ENCODE results near the gene EXT2.

- TF ChIP-seq CTCF (IDR thresholded peaks at IDR 0.05; ENCODE audit: low read depth, low read length, poor library complexity, severe bottlenecking) = no peak
- no peak for TF ChIP-seq EZH2phosphoT487 (IDR thresholded peaks at IDR 0.05; ENCODE audit: borderline replicate concordance, low read length)
Measured at GRCh38 chr11:44067266-44067665, 28.2 kb upstream of the EXT2 start.

Data from DOHH2 (cell line).